GM18909 (cell line): Measurements from ENCODE around the gene NEUROD2.

Experiments
- ATAC-seq: cut with Tn5 transposase; IDR thresholded peaks from one replicate; pipeline ENCODE4 v1.9.1; 2021; ENCODE audit warnings: mild to moderate bottlenecking; ENCODE audit not compliant: unreplicated experiment, poor library complexity

Gene NEUROD2

DNA sequence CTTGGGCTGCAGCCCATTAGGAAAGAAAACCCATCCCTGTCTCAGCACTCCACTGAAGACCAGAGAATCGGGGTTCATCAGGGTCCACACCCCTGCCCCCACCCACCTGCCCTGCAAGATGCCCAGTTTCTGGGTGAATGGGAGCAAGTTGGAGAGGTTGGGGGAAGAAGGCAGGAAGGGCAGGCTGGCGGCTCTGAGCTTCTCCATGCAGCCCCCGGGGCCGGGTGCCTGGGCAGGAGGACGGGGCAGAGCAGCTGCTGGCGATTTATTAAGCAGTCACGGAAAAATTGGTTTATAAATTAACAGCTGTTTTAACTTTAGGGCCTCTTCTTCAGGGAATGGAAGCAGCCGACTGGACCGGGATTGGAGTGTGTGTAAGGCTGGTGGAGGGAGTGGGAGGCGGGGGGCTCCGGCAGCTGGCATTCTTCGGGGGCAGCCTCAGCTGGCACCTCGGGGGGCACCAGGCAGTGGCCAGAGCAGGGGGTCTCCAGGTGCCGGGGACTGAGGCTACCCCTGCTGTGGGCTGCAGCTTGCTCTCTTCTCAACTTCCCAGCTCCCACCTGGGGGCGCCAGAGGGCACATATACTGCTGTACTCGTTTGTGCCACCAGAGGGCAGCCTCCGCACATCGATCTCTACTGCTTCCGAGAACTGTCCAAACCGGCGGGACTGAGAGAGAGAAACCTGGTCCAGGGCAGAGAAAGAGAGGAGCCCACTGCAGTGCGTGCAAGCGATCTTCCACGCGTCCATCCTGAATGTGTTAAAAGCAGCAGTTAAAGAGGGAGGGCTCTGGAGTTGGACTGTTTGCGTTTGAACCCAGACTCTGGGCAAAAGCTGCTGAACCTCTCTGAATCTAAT is 14.0 kb upstream of the NEUROD2 start:
- peak; percentile 61 for ATAC-seq

DNA sequence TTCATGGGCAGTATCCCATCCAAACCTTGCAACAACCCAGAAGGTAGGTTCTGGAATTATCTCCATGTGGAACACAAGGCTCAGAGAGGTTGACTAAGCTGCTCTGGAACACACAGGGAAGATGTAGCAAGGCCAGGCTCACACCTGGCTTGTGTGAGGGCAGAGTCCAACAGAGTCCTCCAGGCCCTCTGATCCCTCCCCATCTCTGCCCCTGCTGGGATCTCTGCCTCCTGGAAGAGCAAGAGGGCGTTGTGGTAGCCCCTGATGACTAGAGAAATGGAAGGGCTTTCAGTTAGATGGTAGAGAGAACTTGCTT is 12.0 kb upstream of the NEUROD2 start:
- ATAC-seq: no peak

DNA sequence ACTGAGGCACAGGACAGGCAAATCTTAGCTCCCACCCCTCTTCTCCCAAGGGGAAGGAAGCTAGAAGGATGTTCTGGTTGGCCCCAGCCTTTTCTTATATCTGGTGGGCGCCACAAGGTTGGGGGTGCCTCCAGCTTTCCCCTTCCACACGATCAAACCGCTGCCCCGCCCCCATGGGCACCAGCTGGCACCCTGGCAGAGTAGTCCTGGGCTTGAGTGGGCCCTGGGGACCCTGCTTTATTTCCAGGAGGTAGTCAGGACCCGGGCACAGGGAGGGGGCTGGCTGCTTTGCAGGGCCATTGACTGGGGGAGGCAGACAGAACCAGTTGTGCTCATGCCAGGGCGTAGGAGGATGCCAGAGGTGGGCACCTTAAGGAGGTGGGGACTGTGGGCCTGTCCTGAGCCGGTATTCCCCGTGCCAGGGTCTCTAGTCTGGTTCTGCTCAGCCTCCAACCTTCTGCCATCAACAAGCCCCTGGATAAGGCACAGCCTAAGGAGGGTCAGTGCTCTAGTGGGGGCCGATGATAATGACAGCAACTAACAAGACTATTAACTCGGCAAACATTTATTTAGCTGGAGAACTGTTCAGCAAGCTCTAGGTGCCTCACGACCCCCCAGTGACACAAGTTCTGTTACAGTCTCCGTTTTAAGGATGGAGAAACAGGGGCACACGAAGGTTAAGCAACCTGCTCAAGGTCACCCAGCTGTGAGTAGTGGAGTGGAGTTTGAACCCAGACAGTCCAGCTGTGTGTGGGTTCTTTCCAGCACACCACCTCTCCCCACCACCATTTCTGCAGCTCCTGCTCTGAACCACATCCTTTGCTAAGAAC is 11.5 kb upstream of the NEUROD2 start:
- no peak for ATAC-seq

DNA sequence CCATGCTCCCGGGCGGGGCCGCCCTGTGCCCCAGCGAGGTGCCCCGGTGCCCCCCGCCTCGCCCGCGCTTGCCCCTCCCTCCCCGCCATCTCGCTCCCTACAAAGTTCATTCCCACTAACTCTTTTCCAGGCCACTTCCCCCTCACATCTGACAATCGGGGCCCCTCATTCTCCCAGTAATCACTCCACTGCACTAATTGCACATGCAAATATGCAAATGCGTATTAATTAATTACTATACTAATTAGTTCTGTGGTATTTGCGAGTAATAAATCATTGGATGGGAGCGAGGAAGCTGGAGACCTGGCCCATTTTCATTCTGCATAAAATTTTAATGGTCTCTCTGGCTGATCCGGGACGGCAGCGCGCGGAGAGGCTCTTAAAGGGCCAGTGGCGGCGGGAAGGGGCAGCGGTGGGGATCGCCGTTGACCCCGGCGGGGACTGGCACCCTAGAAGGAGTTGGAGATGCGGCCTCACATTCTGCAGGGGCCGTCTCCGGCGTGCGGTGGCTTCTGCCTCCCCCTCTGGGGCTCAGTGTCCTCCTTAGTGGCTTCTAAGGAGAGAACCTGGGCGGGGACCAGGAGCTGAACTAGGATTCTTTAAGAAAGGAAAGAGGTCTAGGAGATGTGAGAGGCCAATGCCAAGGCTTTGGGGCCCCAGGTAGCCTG is 10.7 kb upstream of the NEUROD2 start:
- ATAC-seq: no peak

DNA sequence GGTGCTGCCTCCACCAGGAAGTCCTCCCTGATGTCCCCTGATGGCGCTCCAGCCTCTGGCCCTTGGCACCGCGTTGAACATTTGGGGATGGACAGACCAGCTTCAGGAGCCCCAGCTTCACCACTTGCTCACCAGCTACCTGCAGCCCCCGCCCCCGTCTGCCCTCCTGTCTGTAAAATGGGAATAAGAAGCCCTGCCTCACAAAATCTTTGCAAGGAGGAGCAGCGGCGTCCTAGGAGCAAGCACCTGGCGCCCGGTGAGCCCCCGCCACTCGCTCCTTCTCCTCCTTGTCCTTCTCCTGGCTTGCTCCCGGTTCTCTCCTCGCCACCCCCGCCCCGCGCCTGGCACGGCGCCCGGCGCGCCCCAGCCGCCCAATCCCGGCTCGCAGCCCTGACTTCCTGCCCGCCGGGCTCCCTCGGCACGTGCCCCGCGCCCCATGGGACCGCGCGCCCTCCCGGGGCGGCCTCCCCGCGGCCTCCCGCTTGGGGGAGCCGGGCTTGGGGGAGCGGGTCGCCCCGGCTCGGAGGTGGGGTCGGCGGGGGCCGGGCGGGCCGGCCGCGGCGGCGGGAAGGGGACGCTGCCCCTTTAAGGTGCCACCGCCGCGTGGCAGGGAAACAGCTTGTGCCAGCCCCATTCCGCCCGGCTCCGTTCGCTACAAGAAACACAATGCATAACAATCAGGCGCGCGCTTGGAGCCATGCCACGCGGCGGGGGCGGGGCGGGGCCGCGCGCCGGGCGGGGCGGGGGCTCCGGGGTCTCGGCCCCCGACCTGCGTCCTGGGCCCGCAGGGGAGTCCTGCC is 9.9 kb upstream of the NEUROD2 start:
- ATAC-seq: no peak

DNA sequence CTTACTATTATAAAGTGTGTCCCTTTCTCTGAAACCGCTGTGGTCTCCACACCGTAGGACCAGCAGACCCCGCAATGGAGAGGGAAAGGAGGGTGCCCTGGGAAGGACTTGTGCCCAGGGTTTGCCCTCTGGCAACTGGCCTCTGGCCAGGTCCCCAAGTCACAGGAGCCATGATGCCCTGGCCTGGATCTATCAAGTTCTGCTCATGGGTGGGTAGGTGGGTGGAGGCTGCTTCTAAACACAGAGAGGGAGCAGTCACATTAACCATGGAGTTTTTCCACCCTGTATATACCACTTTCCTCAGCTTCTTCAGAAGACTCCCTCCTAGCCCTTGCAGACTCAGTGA is 9.4 kb upstream of the NEUROD2 start:
- ATAC-seq: no peak

DNA sequence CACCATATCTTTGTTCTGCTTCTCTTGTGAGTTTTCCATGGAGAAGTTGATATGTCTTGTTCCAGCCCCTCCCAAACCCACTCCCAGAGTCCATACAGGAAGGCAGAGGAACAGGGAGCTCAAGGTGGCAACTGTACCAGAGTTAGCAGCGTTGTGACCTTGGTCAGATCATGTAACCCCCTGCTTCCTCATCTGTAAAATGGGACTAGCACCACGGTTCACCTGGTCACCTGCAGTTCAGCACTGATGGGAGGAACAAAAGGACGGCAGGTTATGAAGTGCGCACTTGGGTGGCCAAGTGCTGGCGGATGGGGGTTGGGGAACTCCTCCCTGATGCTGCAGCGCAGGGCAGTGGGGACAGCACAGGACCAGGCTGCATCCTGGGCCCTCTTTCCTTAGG is 7.7 kb upstream of the NEUROD2 start:
- no peak for ATAC-seq

DNA sequence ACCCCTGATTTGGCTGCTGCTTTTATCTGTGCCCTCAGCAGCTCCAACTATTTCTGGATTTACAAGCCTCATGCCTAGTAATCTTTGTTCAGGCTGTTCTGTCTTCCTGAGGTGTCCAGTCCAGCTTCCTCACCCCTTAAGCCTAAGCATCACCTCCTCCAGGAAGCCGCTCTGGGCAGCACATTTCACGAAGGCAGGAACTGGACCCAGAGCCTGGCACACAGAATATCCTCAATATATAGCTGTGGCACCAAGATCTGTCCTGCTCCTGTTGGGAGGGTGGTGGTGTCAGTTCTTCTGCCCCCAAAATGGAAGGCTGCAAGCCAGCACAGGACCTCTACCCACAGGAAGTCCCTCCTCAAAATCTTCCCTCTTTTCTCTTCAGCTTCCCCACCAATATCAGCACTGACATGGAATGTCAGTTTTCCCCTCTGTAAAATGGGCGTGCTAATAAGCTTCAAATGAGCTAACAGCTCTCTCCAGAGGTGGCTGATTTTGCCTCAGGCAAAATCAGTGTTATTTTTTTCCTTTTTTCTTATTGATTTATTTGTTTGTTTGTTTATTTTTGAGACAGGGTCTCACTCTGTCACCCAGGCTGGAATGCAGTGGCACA is 6.9 kb upstream of the NEUROD2 start:
- no peak for ATAC-seq

DNA sequence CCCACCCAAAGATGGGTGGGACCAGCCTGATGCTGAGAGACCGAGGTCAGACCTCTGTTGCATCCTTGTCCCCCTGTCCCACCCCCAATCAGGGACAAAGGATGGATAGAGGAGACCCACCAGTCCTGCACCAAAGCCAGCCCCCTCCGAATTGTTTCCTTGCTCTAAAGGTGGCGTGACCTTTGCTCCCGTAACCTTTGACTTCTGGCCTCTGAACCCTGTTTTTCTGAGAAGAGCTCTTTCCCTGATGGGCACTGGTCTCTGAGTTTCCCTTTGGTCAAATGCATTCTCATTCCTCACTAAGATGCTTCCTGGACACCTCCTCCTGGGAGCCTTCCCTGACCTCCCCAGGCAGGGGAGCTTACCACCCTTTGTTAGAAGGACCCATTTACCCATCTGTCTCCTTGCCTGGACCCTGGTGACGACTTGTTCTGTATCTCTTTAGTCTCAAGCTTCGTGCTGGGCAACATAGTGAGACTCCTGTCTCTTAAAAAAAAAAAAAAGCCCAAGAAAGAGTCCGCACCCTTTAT is 5.3 kb upstream of the NEUROD2 start:
- no peak for ATAC-seq

DNA sequence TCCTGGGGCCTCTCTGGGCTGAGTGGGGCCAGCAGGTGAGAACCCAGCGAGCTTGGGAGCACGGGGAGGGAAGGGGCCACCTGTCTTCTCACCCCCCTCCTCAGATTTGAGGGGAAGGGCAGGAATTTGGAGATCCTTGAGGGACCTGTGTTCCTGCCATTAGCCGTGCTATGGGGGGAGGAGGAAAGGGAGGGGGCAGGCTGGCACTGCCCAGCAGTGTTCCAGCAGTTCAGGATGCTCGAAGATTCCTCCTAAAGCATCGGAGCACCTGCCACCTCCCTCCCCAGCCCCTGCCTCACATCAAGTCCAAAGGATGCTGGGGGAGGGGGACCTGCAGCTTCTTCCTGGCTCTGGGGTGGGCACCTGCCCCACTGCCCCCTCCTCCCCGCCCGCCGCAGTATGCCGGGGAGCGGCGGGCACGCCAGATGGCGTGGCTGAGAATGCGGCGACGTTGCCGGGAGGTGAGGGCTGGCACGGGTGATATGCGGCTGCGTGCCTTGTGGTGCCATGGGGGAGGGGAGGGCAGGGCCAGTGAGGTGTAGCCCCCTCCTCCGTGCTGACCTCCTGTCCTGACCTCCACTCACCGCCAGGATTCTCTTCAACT is 4.7 kb upstream of the NEUROD2 start:
- ATAC-seq: no peak

DNA sequence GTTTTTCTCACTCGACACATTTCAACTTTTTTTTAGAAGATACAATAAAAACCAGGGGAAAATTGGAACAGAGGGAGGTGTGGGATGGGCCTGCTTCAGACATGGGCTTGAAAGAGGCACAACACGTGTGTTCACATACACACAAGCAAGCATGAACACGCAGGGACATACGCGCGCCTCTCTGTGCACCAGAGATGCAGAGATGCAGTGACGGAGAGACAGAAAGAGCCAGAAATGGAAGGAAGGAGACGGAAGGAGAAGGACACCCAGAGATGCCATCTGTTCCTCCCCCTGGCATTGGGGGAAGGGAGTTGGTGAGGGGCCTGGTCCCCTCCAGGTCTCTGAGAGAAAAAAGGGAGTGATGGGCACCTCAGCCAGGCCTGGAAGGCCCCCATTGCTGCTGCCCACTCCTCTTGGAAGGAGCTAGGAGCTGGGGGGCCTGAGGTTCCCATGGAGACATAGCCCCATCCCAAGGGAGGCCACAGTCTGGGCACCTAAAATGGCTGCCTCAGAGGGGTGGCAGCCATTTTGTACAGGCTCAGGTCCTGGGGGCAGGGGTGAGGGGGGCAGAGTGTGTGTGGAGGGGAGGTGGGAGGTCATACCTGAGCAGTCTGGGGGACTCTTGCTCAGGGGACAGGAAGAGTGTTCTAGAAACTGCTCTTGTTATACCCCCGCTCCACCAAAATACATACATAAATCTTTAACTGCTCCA is 3.8 kb upstream of the NEUROD2 start:
- ATAC-seq: no peak

DNA sequence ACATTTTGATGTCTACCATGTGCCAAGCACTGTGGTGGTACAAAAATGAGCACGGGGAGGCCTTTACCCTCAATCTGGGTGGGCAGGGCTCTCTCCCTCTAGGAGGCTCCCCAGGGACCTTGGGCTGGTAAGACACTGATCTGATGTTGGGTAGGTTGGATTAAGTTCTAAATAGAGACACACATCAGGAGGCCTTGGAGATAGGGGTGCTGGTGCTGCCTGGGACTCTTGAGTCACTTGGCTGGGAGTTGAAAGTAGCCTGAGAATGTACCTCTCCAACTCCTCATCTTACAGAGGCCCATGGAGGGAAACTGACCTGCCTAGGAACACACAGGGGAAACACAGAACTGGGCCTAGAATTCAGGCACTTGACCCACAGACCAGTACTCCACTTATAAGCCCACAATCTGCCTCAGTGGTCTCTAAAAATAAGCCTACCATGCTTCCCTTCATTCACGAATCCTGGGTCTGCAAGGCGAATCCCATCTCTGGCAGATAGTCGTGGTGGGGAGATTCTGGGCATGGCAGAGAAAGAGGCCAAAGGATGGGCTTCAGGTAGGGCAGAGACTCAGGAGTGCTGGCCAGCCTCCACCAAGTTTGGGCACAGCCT is 1.8 kb upstream of the NEUROD2 start:
- no peak for ATAC-seq

DNA sequence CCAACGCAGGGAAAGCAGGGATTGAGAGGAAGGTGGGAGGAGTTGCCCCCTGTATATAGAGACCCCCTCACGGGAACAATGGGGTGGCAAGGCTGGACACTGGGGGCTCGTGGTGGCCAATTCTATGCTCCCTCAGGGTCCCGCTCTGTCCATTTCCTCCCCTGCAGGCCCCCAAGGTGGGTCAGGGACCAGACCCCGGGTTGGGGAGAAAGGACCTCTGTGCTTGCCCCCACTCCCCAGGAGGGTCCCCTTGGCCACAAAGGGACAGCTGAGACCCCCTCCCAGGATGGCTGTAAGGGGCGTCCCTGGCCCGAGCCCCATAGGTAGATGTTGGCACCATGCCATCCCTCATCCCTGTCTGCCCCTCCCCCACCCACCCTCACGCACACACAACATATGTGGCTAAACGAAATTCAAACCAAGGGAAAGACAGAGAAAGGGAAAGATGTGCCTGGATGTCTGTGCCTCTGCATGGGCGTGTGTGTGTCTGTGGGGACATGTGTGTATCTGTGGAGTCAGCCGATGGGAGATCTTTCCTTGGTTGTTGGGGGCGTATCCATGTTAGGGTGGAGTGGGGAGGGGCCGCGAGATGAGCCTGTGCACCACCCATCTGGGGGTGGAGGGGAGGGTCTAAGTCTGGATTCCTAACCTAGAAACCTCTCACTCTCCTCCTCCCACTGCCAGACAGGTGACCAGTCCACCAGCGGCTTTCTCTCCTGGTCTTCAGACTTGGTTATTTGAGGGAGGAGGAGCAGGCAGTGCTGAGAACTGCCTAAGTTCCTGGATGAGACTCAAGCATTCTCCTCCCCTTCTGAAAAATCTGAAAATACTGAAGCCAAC is 642 bp upstream of the NEUROD2 start:
- ATAC-seq: no peak

DNA sequence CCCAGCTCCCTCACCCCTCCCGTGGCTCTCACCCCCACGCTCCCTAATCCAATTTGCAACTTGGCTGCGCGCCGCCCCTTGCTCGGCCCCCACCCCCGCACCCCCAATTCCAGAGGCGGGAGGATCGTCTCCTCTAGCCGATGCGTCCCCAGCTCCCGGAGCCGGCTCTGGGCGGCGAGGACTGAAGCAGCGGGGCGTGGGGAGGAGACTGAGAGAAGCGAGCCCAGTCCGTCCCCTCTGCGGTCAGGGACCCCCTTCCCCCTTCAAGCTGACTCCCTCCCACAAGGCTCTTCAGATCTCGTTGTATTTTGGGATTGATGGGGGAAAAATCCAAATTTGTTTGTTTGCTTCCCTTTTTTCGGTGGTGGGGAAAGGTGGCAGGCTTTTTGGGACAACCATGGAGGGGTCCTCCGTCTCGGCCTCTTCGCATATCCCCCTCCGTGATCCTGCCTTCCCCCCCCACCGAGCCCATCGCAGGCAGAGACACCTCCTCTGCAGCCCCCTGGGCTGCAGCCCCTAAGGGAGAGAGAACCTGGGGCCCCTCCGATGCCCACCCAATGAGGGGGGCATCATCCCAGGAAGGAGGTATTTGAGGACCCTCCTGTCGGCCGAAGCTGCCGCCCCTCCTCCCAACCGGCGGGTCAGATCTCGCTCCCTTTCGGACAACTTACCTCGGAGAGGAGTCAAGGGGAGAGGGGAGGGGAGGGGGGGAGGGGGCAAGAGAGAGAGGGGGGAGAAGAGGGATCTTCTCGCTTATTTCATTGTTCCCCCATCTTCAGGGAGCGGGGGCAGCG is 466 bp downstream of the NEUROD2 start:
- ATAC-seq: no peak

DNA sequence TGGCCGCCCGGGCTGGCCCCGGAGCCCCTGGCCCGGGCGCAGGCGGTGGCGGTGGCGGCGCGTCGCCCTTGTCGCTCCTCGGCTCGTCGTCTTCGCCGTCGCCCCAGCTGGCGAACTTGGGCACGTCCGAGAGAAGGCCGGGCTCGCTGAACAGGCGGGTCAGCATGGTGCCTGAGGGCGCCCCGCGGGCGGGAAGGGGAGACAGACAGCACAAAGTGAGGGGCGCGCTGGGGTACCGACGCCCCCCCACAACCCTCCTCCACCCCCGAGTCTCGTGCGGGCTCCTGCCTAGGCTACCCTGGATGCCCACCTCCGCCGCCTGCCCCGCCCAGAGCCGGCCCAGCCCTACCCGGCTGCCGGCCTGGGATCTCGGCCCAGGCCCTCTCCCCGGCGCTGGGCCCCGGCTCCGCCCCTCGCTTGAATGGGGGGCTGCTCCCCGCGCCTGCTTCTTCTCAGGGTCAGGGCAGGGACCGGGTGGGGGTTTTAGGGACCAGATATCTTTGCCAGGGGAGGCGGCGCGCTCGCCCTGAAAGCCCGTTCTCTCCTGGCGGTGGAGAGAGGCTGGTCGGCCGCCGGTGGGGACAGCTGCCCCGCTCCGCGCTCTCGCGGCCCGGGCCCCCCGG is 1.2 kb downstream of the NEUROD2 start:
- no peak for ATAC-seq
